DND-41 (cell line): Measurements from ENCODE around the gene ARHGAP26.

Experiments
- EZH2 ChIP-seq: IDR thresholded peaks from 3 replicates; pipeline ENCODE4 v1.6.1; 2012; ENCODE audit warnings: borderline replicate concordance, low read depth, mild to moderate bottlenecking, moderate library complexity, low read length, inconsistent platforms; ENCODE audit not compliant: severe bottlenecking
- TF ChIP-seq, protein P1 (sequence below): IDR thresholded peaks from 2 replicates; pipeline ENCODE4 v1.5.1; 2012; ENCODE audit warnings: borderline replicate concordance, low read length, moderate library complexity, mild to moderate bottlenecking; ENCODE audit not compliant: poor library complexity, severe bottlenecking; ENCODE audit errors: extremely low read depth

GRCh38 chr5:142821034-142821732 is 51.0 kb downstream of the ARHGAP26 start:
- TF ChIP-seq, protein P1, sequence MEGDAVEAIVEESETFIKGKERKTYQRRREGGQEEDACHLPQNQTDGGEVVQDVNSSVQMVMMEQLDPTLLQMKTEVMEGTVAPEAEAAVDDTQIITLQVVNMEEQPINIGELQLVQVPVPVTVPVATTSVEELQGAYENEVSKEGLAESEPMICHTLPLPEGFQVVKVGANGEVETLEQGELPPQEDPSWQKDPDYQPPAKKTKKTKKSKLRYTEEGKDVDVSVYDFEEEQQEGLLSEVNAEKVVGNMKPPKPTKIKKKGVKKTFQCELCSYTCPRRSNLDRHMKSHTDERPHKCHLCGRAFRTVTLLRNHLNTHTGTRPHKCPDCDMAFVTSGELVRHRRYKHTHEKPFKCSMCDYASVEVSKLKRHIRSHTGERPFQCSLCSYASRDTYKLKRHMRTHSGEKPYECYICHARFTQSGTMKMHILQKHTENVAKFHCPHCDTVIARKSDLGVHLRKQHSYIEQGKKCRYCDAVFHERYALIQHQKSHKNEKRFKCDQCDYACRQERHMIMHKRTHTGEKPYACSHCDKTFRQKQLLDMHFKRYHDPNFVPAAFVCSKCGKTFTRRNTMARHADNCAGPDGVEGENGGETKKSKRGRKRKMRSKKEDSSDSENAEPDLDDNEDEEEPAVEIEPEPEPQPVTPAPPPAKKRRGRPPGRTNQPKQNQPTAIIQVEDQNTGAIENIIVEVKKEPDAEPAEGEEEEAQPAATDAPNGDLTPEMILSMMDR = no peak
- no peak for TF ChIP-seq EZH2
